ENCODE measurements around the gene HMCN2. TPM values are rescaled to one million over a fixed set of nuclear protein-coding genes. Genes with fewer than 3 reads are reported as not detected.
A peak's percentile ranks its signal among the peaks of the same experiment; 100 is the strongest.

The HMCN2 gene
- total RNA-seq, 5 donors from 2014 or later (not counting 1 experiment from before 2014, with no cell fraction given): 0.03 TPM; not detected in 4

DNA sequence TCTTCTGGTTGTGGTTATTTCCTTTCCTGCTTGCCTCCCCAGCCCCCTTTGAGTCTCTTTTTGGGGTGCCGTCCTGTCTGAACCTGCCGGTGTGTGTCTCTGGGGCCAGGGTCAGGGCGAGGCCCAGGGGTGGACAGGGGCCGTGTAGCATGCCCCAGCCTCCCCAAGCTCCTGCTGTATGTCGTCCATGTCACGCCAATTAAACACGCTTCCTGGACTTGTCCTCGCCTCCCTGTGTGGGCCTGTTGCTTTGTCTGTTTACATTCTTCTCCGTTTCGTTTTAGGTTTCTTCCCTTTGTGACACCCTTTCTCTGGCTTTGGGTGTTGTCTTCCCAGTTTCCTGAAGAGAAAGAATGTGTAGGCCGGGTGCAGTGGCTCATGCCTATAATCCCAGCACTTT, 28.5 kb upstream of the HMCN2 start:
- H3K36me3 ChIP-seq (ENCODE audit: control insufficient read depth in 2 of 2, extremely low read depth in 1 of 2, insufficient read depth in 1 of 2, low read length in 1 of 2): peaks cover 0 to 3% of the 10 kb centered on the region in 2 donors
- peaks cover 0 to 29% of the 10 kb centered on the region in 2 experiments for H3K4me1 ChIP-seq (ENCODE audit: control insufficient read depth in 1 of 2, extremely low read depth in 1 of 2, insufficient read depth in 2 of 2, low read length in 2 of 2)
- no peak overlapping the region for H3K27ac ChIP-seq (ENCODE audit: low read length)
- ATAC-seq (replicated peaks in 1 of 4): no peak
- H3K27ac Mint-ChIP-seq: no peak overlapping the region
- no peaks in the 10 kb centered on the region for H3K9me3 Mint-ChIP-seq
- H3K9me3 ChIP-seq: no peaks in the 10 kb centered on the region
- POLR2A ChIA-PET: no interaction called here
- H3K36me3 Mint-ChIP-seq: no peaks in the 10 kb centered on the region
- no peak overlapping the region for H3K4me3 Mint-ChIP-seq
- no peak overlapping the region for H3K4me3 ChIP-seq (ENCODE audit: control insufficient read depth in 1 of 2, extremely low read depth in 1 of 2, low read length in 1 of 2)
- DNase-seq: no peak
- H3K4me1 Mint-ChIP-seq: peaks cover 11 to 25% (median 20%) of the 10 kb centered on the region in 3 donors
- H3K27me3 ChIP-seq (replicated peaks in 1 of 2; ENCODE audit: control insufficient read depth in 2 of 2, extremely low read depth in 1 of 2, insufficient read depth in 2 of 2, low read length in 1 of 2): peaks cover 0 to 14% of the 10 kb centered on the region in 2 experiments
- CTCF ChIA-PET: interaction anchor here (0.6 to 2.0 kb wide), 7 partner anchors 14 to 942 kb away, joined by 3 to 17 read pairs (median 5); no protein-coding TSS in a partner anchor
- no peaks in the 10 kb centered on the region for H3K27me3 Mint-ChIP-seq
- WGBS (ENCODE audit: insufficient coverage): 85% methylated on average over 6 of the region's 11 CpGs

DNA sequence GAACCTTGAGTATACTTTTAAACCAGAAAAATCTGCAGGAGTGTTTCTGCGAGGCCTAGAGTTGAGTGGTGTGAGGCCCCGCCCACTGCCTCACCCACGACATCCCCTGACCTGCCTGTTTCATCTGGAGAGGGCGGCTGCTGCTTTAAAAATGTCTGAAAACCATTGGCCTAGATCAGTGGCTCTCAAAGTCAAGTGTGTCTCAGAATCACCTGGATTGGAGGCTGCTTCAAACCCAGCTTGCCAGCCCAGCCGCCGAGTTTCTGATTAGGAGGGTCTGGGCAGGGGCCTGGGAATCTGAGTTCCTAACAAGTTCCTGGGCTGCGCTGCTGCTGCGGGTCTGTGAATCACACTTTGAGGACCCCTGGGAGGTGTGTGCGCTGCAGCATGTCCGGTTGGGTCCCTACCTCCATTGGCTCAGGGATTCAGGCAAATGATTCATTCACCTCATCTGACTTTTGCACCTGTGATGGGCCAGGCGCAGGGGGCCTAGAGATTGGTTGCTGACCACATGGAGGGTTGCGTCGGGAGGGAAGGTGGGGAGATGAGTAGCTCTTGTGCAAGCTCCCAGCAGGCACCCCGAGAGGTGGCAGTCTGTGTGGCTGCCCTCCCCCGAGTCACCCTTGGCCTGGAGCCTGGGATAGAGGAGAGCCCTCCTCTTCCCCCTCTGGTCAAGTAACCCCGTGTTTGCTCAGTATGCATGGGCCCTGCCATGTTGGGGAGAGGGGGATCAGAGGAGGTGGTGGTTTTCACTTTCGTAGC, 27.6 kb upstream of the HMCN2 start:
- POLR2A ChIA-PET: no interaction called here

DNA sequence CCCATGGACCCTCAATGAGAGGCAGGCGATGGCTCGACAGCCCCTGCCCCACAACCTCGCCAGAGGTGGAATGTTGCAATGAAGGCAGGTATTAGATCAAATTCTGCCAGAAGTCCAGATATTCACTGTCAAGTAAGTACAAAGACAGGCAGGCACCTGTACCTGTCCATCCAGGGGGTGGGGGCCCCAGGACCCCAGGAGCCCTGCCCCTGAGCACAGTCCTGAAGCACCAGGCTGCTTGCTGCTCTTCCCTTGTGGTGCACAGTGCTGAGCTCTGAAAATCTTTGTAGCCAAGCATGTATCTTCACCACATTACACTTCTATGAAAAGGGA, 26.2 kb upstream of the HMCN2 start:
- POLR2A ChIA-PET: interaction anchor here in 1 of 2 donors (0.6 kb wide), 1 partner anchor 34 kb away, joined by 3 read pairs; no protein-coding TSS in a partner anchor
- WGBS (ENCODE audit: insufficient coverage): 80% methylated on average over 1 of the region's 3 CpGs

More for the DNA sequence above, 27.6 kb upstream of the HMCN2 start:
- peak overlapping the region in 1 of 2 donors; percentile 71 for H3K27ac Mint-ChIP-seq
- H3K4me1 Mint-ChIP-seq: peaks cover 16 to 29% (median 24%) of the 10 kb centered on the region in 3 donors
- H3K36me3 Mint-ChIP-seq: no peaks in the 10 kb centered on the region
- WGBS (ENCODE audit: insufficient coverage): 79% methylated on average over 10 of the region's 17 CpGs
- ATAC-seq (replicated peaks in 1 of 4) (no peak), DNase-seq (no peak)
- Histone ChIP-seq H3K27me3 (replicated peaks in 1 of 2; ENCODE audit: control insufficient read depth in 2 of 2, extremely low read depth in 1 of 2, insufficient read depth in 2 of 2, low read length in 1 of 2) (peaks cover 0 to 16% of the 10 kb centered on the region in 2 experiments), H3K4me1 (ENCODE audit: control insufficient read depth in 1 of 2, extremely low read depth in 1 of 2, insufficient read depth in 2 of 2, low read length in 2 of 2) (peaks cover 1 to 34% of the 10 kb centered on the region in 2 experiments), H3K9me3 (no peaks in the 10 kb centered on the region), H3K4me3 (ENCODE audit: control insufficient read depth in 1 of 2, extremely low read depth in 1 of 2, low read length in 1 of 2) (no peak overlapping the region), H3K36me3 (ENCODE audit: control insufficient read depth in 2 of 2, extremely low read depth in 1 of 2, insufficient read depth in 1 of 2, low read length in 1 of 2) (peaks cover 0 to 3% of the 10 kb centered on the region in 2 donors), H3K27ac (ENCODE audit: low read length) (no peak overlapping the region)
- no peaks in the 10 kb centered on the region for H3K9me3 Mint-ChIP-seq
- no peaks in the 10 kb centered on the region for H3K27me3 Mint-ChIP-seq
- H3K4me3 Mint-ChIP-seq: no peak overlapping the region
- CTCF ChIA-PET: interaction anchor here in 1 of 2 donors (0.6 to 0.7 kb wide), 2 partner anchors 17 to 65 kb away, joined by 3 to 5 read pairs; no protein-coding TSS in a partner anchor

DNA sequence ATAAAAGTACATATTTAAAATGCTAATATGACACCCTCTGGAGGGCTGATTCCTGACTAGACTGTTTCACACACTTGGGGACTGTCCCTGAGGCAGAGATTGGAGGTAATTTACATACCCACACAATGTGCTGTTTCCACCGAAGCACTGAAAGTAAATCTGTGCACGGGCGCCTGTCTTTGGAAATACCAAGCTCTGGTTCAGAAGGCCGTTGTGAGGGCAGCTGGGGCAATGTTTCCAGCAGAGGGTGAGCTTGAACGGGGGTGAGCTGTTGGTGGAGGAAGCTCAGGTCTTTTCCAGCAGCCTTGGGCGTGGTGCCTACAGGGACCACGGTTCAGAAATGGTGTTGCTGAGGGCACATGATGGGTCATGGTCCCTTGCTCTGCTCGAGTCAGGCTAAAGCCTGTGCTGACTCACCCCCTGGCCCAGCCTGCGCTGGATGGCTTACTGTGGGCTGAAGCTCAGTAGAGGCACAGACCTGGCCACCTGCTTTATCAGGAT, 25.8 kb upstream of the HMCN2 start:
- POLR2A ChIA-PET: interaction anchor here in 1 of 2 donors (0.6 kb wide), 1 partner anchor 34 kb away, joined by 3 read pairs; no protein-coding TSS in a partner anchor
- Mint-ChIP-seq H3K4me3 (no peak overlapping the region), H3K9me3 (no peaks in the 10 kb centered on the region), H3K27me3 (no peaks in the 10 kb centered on the region), H3K36me3 (no peaks in the 10 kb centered on the region), H3K27ac (peak overlapping the region; percentile 61 to 81), H3K4me1 (peaks cover 21 to 35% (median 29%) of the 10 kb centered on the region in 3 donors)
- 16% methylated on average over 8 of the region's 9 CpGs for WGBS (ENCODE audit: insufficient coverage)
- no peaks in the 10 kb centered on the region for H3K9me3 ChIP-seq
- H3K27ac ChIP-seq (ENCODE audit: low read length): no peak overlapping the region
- CTCF ChIA-PET: interaction anchor here in 1 of 2 donors (0.9 to 1.6 kb wide), 3 partner anchors 112 to 136 kb away, joined by 3 to 4 read pairs (median 4); no protein-coding TSS in a partner anchor
- H3K27me3 ChIP-seq (replicated peaks in 1 of 2; ENCODE audit: control insufficient read depth in 2 of 2, extremely low read depth in 1 of 2, insufficient read depth in 2 of 2, low read length in 1 of 2): peaks cover 0 to 17% of the 10 kb centered on the region in 2 experiments
- ATAC-seq (replicated peaks in 1 of 4): peak in 3 of 4 experiments; percentile 8 to 33 (median 16)
- H3K36me3 ChIP-seq (ENCODE audit: control insufficient read depth in 2 of 2, extremely low read depth in 1 of 2, insufficient read depth in 1 of 2, low read length in 1 of 2): peaks cover 0 to under 1% of the 10 kb centered on the region in 2 donors
- H3K4me1 ChIP-seq (ENCODE audit: control insufficient read depth in 1 of 2, extremely low read depth in 1 of 2, insufficient read depth in 2 of 2, low read length in 2 of 2): peaks cover 3 to 43% of the 10 kb centered on the region in 2 experiments
- peak in 1 of 35 experiments; percentile 16 for DNase-seq
- no peak overlapping the region for H3K4me3 ChIP-seq (ENCODE audit: control insufficient read depth in 1 of 2, extremely low read depth in 1 of 2, low read length in 1 of 2)

More for the DNA sequence above, 26.2 kb upstream of the HMCN2 start:
- DNase-seq (no peak), ATAC-seq (replicated peaks in 1 of 4) (peak in 1 of 4 experiments; percentile 9)
- Mint-ChIP-seq H3K27me3 (no peaks in the 10 kb centered on the region), H3K9me3 (no peaks in the 10 kb centered on the region), H3K4me3 (no peak overlapping the region), H3K4me1 (peaks cover 21 to 35% (median 29%) of the 10 kb centered on the region in 3 donors), H3K36me3 (no peaks in the 10 kb centered on the region), H3K27ac (peak overlapping the region; percentile 61 to 81)
- H3K27ac ChIP-seq (ENCODE audit: low read length): no peak overlapping the region
- CTCF ChIA-PET: interaction anchor here in 1 of 2 donors (0.5 to 1.0 kb wide), 2 partner anchors 123 to 127 kb away, joined by 3 to 4 read pairs; no protein-coding TSS in a partner anchor
- H3K4me3 ChIP-seq (ENCODE audit: control insufficient read depth in 1 of 2, extremely low read depth in 1 of 2, low read length in 1 of 2): no peak overlapping the region
- H3K4me1 ChIP-seq (ENCODE audit: control insufficient read depth in 1 of 2, extremely low read depth in 1 of 2, insufficient read depth in 2 of 2, low read length in 2 of 2): peaks cover 3 to 43% of the 10 kb centered on the region in 2 experiments
- H3K36me3 ChIP-seq (ENCODE audit: control insufficient read depth in 2 of 2, extremely low read depth in 1 of 2, insufficient read depth in 1 of 2, low read length in 1 of 2): peaks cover 0 to 3% of the 10 kb centered on the region in 2 donors
- H3K9me3 ChIP-seq: no peaks in the 10 kb centered on the region
- H3K27me3 ChIP-seq (replicated peaks in 1 of 2; ENCODE audit: control insufficient read depth in 2 of 2, extremely low read depth in 1 of 2, insufficient read depth in 2 of 2, low read length in 1 of 2): peaks cover 0 to 21% of the 10 kb centered on the region in 2 experiments

DNA sequence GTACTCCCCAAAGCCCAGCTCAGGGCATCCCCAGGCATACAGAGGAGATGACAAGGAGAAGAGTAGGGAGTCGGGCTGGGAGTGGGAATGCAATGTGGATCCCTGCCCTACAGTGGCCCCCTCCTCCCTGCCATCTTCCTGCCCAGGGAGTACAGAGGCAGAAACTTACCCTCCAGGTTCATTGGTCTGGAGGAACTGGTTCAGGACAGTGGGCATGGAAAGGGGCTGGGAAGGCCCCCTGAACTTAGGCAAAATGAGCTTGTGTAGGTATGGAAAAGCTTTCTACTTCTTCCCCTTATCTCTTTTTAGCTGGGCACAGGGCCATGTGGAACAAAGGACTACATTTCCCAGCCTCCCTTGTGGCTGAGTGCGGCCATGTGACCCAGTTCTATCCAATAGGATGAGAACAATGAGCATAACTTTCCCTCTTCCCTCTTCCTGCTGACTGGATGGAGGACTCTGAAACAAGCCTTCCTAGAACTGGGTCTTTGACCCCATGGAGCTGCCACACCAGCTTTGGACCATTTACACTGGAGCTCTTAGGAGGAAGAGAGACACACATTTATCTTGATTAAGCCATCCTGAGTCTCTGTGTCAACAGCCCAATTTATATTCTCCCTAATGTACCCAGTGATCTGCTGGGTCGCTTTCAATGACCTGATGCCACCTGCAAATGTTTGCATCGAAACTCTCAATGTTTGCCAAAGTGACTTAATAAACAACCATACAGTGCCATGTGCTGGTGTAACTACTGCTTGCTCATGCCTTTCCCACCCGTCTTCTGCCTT, 25.0 kb upstream of the HMCN2 start:
- peak in 3 of 4 experiments; percentile 44 to 72 (median 51) for ATAC-seq (replicated peaks in 1 of 4)
- Mint-ChIP-seq H3K27ac (peak overlapping the region in 1 of 2 donors; percentile 81), H3K36me3 (no peaks in the 10 kb centered on the region), H3K4me3 (no peak overlapping the region), H3K27me3 (no peaks in the 10 kb centered on the region), H3K4me1 (peaks cover 21 to 35% (median 29%) of the 10 kb centered on the region in 3 donors), H3K9me3 (no peaks in the 10 kb centered on the region)
- H3K4me1 ChIP-seq (ENCODE audit: control insufficient read depth in 1 of 2, extremely low read depth in 1 of 2, insufficient read depth in 2 of 2, low read length in 2 of 2): peaks cover 3 to 43% of the 10 kb centered on the region in 2 experiments
- no peaks in the 10 kb centered on the region for H3K9me3 ChIP-seq
- ChIA-PET CTCF (interaction anchor here in 1 of 2 donors (0.6 to 1.6 kb wide), 6 partner anchors 9 to 137 kb away, joined by 3 to 4 read pairs (median 4); no protein-coding TSS in a partner anchor), POLR2A (interaction anchor here in 1 of 2 donors (0.7 kb wide), 1 partner anchor 184 kb away, joined by 3 read pairs; no protein-coding TSS in a partner anchor)
- 76% methylated on average over 3 of the region's 5 CpGs for WGBS (ENCODE audit: insufficient coverage)
- H3K36me3 ChIP-seq (ENCODE audit: control insufficient read depth in 2 of 2, extremely low read depth in 1 of 2, insufficient read depth in 1 of 2, low read length in 1 of 2): no peaks in the 10 kb centered on the region
- H3K27me3 ChIP-seq (replicated peaks in 1 of 2; ENCODE audit: control insufficient read depth in 2 of 2, extremely low read depth in 1 of 2, insufficient read depth in 2 of 2, low read length in 1 of 2): peaks cover 0 to 11% of the 10 kb centered on the region in 2 experiments
- peak in 17 of 35 experiments; percentile 5 to 68 (median 22) for DNase-seq
- H3K27ac ChIP-seq (ENCODE audit: low read length): no peak overlapping the region
- H3K4me3 ChIP-seq (ENCODE audit: control insufficient read depth in 1 of 2, extremely low read depth in 1 of 2, low read length in 1 of 2): no peak overlapping the region

Measured in T-cell (primary cell).